ENCODE results near the gene COL15A1.

COL15A1 gene

GRCh38 chr9:98977246-98977714 lies 33.6 kb downstream of the COL15A1 start:
- H3K27ac ChIP-seq (ENCODE audit: low read length), result no peak overlapping the region
- no peak overlapping the region for H2AFZ ChIP-seq (ENCODE audit: low read length)
- H3K4me2 ChIP-seq (ENCODE audit: low read depth, low read length), result no peak overlapping the region

GRCh38 chr9:98977813-98978212 lies 34.1 kb downstream of the COL15A1 start:
- no peaks in the 10 kb centered on the region for H3K36me3 ChIP-seq (replicated peaks; ENCODE audit: insufficient read depth, low read length)
- no peaks in the 10 kb centered on the region for H3F3A ChIP-seq (ENCODE audit: insufficient read depth, low read length)
- no peak for TF ChIP-seq EZH2 (optimal IDR thresholded peaks at IDR 0.05; ENCODE audit: low read depth, low read length)
- TF ChIP-seq CTCF (IDR thresholded peaks at IDR 0.05; ENCODE audit: low read length), result no peak
- no peak for TF ChIP-seq EZH2phosphoT487 (IDR thresholded peaks at IDR 0.05; ENCODE audit: low read length)
- no peaks in the 10 kb centered on the region for H3K4me1 ChIP-seq (ENCODE audit: low read length)
- H3K9ac ChIP-seq (ENCODE audit: low read length), result no peak overlapping the region
- no peaks in the 10 kb centered on the region for H3K79me2 ChIP-seq (ENCODE audit: low read length)
- H3K9me2 ChIP-seq (replicated peaks; ENCODE audit: insufficient read depth, low read length), result no peaks in the 10 kb centered on the region
- no peak overlapping the region for H3K4me2 ChIP-seq (ENCODE audit: low read depth, low read length)
- no peak overlapping the region for H2AFZ ChIP-seq (ENCODE audit: low read length)
- H3K27me3 ChIP-seq (replicated peaks; ENCODE audit: insufficient read depth, low read length), result peaks cover 8% of the 10 kb centered on the region; the same call in 1 of the 2 replicates
- DNase-seq, result no peak
- no peaks in the 10 kb centered on the region for H4K20me1 ChIP-seq (ENCODE audit: insufficient read depth, low read length)
- no peaks in the 10 kb centered on the region for H3K9me3 ChIP-seq (replicated peaks; ENCODE audit: insufficient read depth, low read length)
- H3K4me3 ChIP-seq (ENCODE audit: low read length), result no peak overlapping the region
- no peak overlapping the region for H3K27ac ChIP-seq (ENCODE audit: low read length)

More at GRCh38 chr9:98977246-98977714, 33.6 kb downstream of the COL15A1 start:
- Histone ChIP-seq H3K9me2 (replicated peaks; ENCODE audit: insufficient read depth, low read length) (no peaks in the 10 kb centered on the region), H4K20me1 (ENCODE audit: insufficient read depth, low read length) (no peaks in the 10 kb centered on the region), H3F3A (ENCODE audit: insufficient read depth, low read length) (no peaks in the 10 kb centered on the region), H3K27me3 (replicated peaks; ENCODE audit: insufficient read depth, low read length) (peaks cover 8% of the 10 kb centered on the region; the same call in 1 of the 2 replicates), H3K79me2 (ENCODE audit: low read length) (no peaks in the 10 kb centered on the region), H3K4me3 (ENCODE audit: low read length) (no peak overlapping the region), H3K4me1 (ENCODE audit: low read length) (no peaks in the 10 kb centered on the region), H3K9ac (ENCODE audit: low read length) (no peak overlapping the region), H3K9me3 (replicated peaks; ENCODE audit: insufficient read depth, low read length) (no peaks in the 10 kb centered on the region), H3K36me3 (replicated peaks; ENCODE audit: insufficient read depth, low read length) (no peaks in the 10 kb centered on the region)
- TF ChIP-seq CTCF (IDR thresholded peaks at IDR 0.05; ENCODE audit: low read length), result no peak
- no peak for TF ChIP-seq EZH2phosphoT487 (IDR thresholded peaks at IDR 0.05; ENCODE audit: low read length)
- DNase-seq, result no peak

- Histone ChIP-seq H3K9me3 (replicated peaks; ENCODE audit: insufficient read depth, low read length) (no peaks in the 10 kb centered on the region), H3K4me3 (ENCODE audit: low read length) (no peak overlapping the region), H3K27ac (ENCODE audit: low read length) (no peak overlapping the region), H4K20me1 (ENCODE audit: insufficient read depth, low read length) (no peaks in the 10 kb centered on the region), H3K9me2 (replicated peaks; ENCODE audit: insufficient read depth, low read length) (no peaks in the 10 kb centered on the region), H3K4me2 (ENCODE audit: low read depth, low read length) (no peak overlapping the region), H3K36me3 (replicated peaks; ENCODE audit: insufficient read depth, low read length) (no peaks in the 10 kb centered on the region), H3K27me3 (replicated peaks; ENCODE audit: insufficient read depth, low read length) (peaks cover 8% of the 10 kb centered on the region; the same call in 1 of the 2 replicates), H2AFZ (ENCODE audit: low read length) (no peak overlapping the region), H3K79me2 (ENCODE audit: low read length) (no peaks in the 10 kb centered on the region), H3K9ac (ENCODE audit: low read length) (no peak overlapping the region), H3K4me1 (ENCODE audit: low read length) (no peaks in the 10 kb centered on the region), H3F3A (ENCODE audit: insufficient read depth, low read length) (no peaks in the 10 kb centered on the region)
- TF ChIP-seq EZH2 (optimal IDR thresholded peaks at IDR 0.05; ENCODE audit: low read depth, low read length) (no peak), CTCF (IDR thresholded peaks at IDR 0.05; ENCODE audit: low read length) (no peak), EZH2phosphoT487 (IDR thresholded peaks at IDR 0.05; ENCODE audit: low read length) (no peak)
- DNase-seq, result no peak
Observed at GRCh38 chr9:98978231-98978681, 34.5 kb downstream of the COL15A1 start.
